Right renal pelvis (tissue), 4 donors: Measurements from ENCODE around the gene MORN4. TPM values are rescaled to one million over a fixed set of nuclear protein-coding genes. Genes with fewer than 3 reads are reported as not detected.
"Not testable (repeated sequence)": the region's sequence is repeated elsewhere in the genome, so short reads cannot be mapped to it uniquely, and the experiment has no call there.

ENCODE experiments used
- DNase-seq, 4 donors: peaks; one replicate each; pipeline ENCODE4 v3.0.0-alpha.2; 2013; ENCODE audit warnings: low read depth in 4 of 4, low spot score in 3 of 4, missing footprints in 1 of 4
- polyA plus RNA-seq, 4 donors: library from polyadenylated mRNA; unstranded; fragments of 120-200 nt; gene quantifications; one replicate each; pipeline ENCODE4 v1.2.1, GENCODE V29; 2013; ENCODE audit not compliant: insufficient read length in 4 of 4

Gene MORN4
- polyA plus RNA-seq, 4 donors = 18.7 to 25.0 (median 23.1) TPM

DNA sequence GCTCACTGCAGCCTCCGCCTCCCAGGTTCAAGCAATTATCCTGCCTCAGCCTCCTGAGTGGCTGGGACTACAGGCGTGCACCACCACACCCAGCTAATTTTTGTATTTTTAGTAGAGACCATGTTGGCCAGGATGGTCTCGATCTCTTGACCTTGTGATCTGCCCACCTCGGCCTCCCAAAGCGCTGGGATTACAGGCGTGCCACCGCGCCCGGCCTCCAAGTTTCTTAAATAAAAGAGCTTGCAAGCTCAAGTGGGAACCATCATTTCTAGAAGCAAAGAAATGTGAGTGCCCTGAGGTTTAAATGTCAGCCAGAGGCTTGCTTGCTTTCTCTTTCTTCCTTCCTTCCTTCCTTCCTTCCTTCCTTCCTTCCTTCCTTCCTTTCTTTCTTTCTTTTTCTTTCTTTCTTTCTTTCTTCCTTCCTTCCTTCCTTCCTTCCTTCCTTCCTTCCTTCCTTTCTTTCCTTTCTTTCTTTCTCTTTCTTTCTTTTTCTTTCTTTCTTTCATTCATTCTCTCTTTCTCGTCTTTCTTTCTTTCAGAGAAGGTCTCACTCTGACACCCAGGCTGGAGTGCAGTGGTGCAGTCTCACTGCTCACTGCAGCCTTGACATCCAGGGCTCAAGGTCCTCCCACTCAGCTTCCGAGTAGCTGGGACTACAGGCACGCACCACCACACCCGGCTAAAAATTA, 9.3 kb upstream of the MORN4 start:
- not testable (repeated sequence) for DNase-seq

- peak in 2 of 4 donors; percentile 11 to 35 for DNase-seq
These were observed 7.8 kb upstream of the MORN4 start for GRCh38 chr10:97640868-97641811.

- DNase-seq = peak; percentile 95 to 99 (median 98)
These were observed 7.0 kb upstream of the MORN4 start, which contains the start of gene PI4K2A for GRCh38 chr10:97640174-97640867. Gene PI4K2A (plus strand): TSS chr10:97640671. CDS start chr10:97640743, 72 bp downstream.

DNA sequence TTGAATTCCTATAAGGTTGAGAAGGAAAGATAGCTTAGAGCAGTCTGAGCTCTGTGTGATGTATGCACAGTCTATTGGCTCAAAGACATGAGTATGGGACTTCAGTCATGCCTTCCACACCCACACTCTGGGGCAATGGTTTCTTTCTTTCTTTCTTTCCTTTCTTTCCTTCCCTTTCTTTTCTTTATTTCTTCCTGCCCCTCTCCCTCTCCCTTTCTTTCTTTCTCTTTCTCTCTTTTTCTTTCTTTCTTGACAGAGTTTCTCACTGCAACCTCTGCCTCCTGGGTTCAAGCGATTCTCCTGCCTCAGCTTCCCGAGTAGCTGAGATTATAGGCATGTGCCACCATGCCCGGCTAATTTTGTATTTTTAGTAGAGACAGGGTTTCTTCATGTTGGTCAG, 5.8 kb upstream of the MORN4 start:
- not testable (repeated sequence) for DNase-seq

DNA sequence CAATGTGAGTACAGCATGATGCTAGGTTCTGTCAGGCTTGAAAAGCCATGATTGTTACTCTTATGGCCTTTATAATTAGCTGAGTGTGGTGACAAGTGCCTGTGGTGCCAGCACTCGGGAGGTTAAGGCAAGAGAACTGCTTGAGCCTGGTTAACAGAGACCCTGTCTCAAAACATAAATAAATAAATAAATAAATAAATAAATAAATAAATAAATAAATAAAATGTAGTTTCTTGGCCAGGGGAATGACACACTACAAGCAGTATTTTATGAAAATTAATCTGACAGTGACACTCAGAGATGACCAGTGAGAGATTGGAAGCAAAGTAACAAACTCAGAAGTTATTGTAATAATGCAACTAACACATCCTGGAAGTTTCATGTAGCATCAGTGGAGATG, 2.3 kb upstream of the MORN4 start:
- no peak for DNase-seq

GRCh38 chr10:97633921-97634320, 621 bp upstream of the MORN4 start:
- DNase-seq = no peak

DNA sequence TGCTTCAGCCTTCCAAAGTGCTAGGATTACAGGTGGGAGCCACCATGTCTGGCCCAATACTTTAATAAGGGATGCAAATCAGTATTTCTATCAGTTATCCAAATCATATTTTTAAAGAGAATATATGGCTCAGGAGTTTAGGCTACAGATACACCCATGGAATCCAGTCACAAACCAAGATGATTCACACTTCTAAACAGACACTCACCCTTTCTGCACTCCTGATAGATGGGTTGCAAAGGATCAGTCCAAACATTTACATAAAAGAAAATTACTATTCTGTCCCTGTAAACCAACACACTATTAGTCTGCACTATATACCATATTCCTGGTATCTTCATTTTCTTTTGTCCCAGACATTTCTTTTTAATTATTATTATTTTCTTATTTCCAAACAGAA, 2.2 kb downstream of the MORN4 start:
- DNase-seq = no peak

DNA sequence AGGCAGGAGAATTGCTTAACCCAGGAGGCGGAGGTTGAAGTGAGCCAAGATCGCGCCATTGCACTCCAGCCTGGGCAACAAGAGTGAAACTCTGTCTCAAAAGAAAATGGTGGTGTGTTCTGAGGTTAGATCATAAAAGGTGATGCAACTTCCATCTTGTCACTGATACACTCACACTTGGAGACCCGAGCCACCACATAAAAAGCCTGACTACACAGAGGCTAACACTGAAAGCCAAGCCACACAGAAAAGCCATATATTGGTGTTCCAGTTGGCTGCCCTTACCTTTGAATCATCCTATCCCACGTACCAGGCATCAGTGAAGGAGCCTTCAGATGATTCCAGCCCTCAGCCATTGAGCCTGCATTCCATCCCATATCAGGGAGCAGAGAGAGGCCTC, 4.0 kb downstream of the MORN4 start:
- DNase-seq = no peak

DNA sequence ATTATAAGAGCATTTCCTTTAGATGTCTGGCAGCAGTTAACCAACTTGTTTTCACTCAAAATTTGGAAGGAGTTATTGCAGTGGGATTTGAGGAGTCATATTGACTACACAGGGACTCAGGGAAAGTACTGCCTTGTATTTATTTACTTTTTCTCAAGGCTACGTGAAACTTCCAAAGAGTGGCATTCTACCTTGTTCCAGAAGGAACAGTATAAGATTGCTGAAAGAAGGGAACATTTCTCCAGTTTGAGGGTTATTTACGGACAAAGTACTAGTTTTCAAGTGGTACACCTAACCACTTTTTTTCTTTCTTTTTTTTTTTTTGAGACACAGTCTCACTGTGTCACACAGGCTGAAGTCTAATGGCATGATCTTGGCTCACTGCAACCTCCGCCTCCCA, 5.1 kb downstream of the MORN4 start:
- no peak for DNase-seq

DNA sequence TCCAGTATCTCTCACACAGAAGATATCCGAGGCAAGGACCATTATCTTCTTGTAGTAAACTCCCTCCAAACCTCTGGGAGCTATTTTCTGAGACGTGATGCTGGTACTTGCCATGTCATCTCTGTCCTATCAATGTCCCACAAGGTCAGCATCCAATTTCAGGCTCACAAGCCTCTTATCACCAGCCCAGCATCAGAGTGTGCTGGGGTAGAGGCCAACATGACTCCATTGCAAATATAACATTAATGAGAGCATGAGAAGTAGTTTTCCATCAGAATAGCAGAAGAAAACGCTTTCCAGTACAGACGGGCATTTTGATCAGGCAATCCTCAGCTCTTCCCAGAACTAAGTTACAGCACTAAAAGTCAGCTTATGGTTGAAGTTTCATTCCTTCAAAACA, 5.6 kb downstream of the MORN4 start:
- DNase-seq = no peak

- DNase-seq = no peak
These were observed 10.0 kb downstream of the MORN4 start for GRCh38 chr10:97623277-97623676.

- no peak for DNase-seq
These were observed 14.6 kb downstream of the MORN4 start for GRCh38 chr10:97618733-97619132.

DNA sequence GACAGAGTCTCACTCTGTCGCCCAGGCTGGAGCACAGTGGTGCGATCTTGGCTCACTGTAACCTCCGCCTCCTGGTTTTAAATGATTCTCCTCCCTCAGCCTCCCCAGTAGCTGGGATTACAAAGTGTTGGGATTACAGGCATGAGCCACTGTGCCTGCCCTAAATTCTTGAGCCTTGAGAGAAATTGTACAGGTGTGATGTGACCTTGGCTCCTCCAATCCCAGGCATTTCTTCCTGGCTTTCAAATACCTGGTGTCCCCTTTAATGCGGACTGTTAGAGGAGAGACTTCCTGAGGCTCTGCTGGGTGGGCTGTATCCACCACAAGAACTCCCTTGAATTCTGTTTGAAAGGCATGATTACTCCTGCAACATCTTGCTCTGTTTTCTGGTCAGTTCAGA, 15.0 kb downstream of the MORN4 start:
- DNase-seq = no peak

GRCh38 chr10:97612386-97612785, 20.9 kb downstream of the MORN4 start:
- DNase-seq = no peak

DNA sequence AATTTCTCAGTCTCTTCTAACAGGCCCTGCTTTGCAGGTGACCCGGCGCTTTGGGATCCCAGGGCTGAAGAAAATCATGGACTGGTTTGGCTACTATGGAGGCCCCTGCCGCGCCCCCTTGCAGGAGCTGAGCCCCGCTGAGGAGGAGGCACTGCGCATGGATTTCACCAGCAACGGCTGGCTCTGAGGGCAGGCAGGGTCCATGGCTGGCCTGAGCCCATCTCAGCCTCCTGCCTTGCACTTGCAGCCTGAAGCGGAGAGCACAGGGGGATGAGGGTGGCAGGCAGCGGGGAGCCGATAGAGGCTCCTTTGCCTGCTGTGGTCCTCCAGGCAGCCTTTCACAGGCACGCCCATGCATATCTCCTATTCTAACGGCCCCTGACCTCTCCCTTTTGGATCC, 21.8 kb downstream of the MORN4 start:
- DNase-seq = no peak

DNA sequence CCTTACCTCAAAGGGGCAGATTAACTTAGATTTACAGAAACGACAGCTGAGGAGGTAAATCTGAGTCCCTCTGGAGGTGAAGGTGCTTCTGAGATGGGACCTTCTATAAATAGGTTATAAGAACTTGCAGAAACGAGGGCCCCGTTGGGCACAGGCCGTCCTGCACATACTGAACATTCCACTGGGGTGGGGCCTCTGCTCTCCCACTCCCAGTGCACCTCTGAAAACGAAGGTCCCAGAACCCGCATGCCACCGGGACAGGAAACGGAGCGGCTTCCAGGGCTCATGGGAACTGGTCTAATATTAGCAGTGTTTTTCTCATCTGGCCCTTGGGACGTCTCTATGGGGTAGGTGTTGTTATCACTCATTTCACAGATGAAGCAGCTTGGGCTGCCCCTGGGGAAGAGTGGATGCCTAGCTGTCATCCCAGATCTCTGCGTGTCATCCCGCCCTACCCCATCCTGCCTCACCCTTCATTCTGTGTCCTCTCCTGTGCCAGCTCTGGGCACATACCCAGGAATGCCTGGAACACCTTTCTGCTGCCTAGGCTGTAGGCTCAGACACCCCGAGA, 24.2 kb downstream of the MORN4 start:
- no peak for DNase-seq

DNA sequence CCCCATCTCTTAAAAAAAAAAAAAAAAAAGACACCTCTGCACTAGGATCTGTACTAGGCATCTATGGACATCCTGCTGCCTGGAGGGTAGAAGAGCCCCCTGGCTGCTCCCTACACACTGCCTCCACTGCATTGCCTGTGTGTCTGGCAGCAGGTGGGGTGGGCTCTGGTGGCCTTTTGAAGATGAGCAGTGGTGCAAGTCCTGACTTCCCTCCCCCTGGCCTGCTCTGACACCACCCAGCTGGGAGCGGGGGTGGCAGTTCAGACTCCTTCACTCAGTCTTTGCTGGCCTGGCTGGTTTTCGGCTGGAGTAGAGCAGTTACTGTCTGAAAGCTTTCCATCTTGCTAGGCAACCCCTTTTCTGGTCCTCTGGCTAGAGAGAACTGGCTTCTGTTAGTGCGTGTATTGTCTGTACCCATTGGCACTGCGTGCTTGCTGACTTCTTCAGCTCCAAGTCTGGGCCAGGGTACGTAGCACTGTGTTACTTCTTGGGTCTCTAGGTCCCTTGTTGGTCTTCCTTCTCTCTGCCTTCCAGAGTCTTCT, 26.1 kb downstream of the MORN4 start:
- no peak for DNase-seq

DNA sequence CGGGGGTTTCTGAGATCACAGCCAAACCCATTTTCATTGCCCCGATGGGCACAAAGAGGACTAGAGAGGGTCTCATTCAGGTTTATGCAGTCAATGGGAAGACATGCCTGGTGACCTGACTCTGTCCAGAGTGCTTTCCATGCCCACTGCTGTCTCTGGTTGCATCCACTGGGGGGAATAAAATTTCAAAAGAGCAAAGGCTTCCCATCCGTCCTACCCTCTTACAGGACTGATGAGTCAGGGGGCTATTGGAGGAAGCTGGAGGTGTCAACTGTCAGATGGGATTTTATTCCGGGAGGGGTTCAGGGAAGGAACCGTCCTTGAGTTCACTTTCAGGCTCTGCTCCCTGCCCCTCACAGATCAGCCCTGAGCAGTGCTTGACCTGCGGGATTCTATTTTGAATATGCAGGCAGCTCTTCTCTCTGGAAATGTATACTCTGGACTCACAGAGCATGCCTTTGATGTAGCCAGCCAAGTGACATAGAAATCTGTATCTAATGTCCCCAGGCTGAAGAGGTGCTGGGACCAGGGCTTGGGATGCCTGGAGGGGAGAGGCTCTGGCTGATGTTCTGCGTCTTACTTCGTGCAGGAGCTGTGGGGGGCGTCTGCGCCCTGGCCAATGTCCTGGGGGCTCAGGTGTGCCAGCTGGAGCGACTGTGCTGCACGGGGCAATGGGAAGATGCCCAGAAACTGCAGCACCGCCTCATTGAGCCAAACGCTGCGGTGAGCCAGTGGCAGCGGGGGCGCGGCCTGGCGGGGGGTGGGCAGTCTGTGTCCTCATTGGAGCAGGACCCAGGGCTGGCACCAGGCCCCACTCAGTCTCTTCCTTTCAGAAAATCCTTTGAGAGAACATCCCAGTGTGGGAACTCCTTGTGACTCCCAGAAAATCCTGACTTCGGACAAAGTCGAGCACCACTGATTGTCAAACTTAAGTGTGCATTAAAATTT, 31.8 kb downstream of the MORN4 start:
- DNase-seq = no peak

DNA sequence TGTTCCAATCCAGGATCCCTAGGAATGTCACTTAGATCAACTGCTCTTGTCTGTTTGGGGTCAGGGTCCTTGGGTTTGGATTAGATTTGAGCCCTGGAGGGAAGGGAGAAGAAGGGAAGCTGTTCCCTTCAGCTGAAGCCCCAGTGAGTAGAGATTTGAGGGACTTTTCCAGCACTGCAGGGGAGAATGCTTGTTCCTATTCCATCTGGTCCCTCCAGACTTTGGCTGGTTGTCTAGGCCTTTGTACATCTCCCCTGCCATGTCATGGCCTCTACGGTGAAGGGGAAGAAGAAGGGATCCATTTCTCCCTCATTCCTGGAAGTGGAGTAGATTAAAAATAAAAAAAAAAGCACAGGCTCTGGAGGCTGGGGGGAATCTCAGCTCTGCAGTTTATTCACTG, 32.7 kb downstream of the MORN4 start:
- no peak for DNase-seq

DNA sequence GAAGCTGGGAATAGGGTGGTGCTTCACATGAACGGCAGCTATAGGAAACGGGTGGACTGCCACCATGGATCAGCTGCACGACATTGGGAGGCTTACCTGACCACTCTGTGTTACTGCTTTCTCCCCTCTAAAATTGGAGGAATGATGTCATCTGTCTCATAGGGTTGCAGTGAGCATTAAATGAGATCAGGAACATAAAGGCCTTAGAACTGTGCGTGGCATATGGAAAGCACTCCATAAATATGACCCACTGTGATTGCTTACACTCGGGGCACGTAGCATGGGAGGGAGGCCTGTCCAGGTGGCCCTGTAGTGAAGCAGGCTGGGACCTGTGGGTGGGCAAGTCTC, 34.1 kb downstream of the MORN4 start:
- DNase-seq = no peak
